Natural killer cell treated with Interleukin-12 subunit alpha and Interleukin-12 subunit beta and Interleukin-15 and Interleukin-18, amount 100 ng/mL, for 72 hours (primary cell): ENCODE results near the gene FATE1. TPM values are rescaled to one million over a fixed set of nuclear protein-coding genes. Genes with fewer than 3 reads are reported as not detected.
A peak's percentile ranks its signal among the peaks of the same experiment; 100 is the strongest.

Source experiments
- ATAC-seq, 2 donors: fragments of 150-1000 bp; cut with Tn5 transposase in 1 of 2; sonication (Bioruptor Pico), chemical (Tn5 transposase) in 1 of 2; 2 replicates each; pipeline ENCODE4 v1.10.0; 2021
- DNase-seq: peaks from one replicate; pipeline ENCODE4 v3.0.0; 2022; ENCODE audit warnings: low spot score
- H3K27ac Mint-ChIP-seq, 2 donors: 1 replicate in 1 of 2; 2 replicates in 1 of 2; pipeline ENCODE4 v1.8.0; 2022; ENCODE audit warnings: mixed read lengths in 2 of 2, mild to moderate bottlenecking in 1 of 2, moderate library complexity in 1 of 2
- H3K27me3 Mint-ChIP-seq, 2 donors: 1 replicate in 1 of 2; 2 replicates in 1 of 2; pipeline ENCODE4 v1.8.0; 2022; ENCODE audit warnings: mixed read lengths in 2 of 2
- H3K36me3 Mint-ChIP-seq: one replicate; pipeline ENCODE4 v1.8.0; 2022; ENCODE audit warnings: mixed read lengths
- H3K4me1 Mint-ChIP-seq, 2 donors: 1 replicate in 1 of 2; 2 replicates in 1 of 2; pipeline ENCODE4 v1.8.0; 2022; ENCODE audit warnings: low read depth in 2 of 2, mixed read lengths in 2 of 2, mild to moderate bottlenecking in 1 of 2
- H3K4me3 Mint-ChIP-seq: one replicate; pipeline ENCODE4 v1.8.0; 2022; ENCODE audit warnings: mixed read lengths
- H3K9me3 Mint-ChIP-seq: 2 replicates; pipeline ENCODE4 v1.8.0; 2022; ENCODE audit warnings: mixed read lengths
- total RNA-seq, 2 donors: library from RNA; stranded (reverse); gene quantifications; one replicate each; pipeline ENCODE4 v1.2.3, GENCODE V29; 2022

Gene FATE1
- total RNA-seq, 2 donors from 2014 or later = not detected

DNA sequence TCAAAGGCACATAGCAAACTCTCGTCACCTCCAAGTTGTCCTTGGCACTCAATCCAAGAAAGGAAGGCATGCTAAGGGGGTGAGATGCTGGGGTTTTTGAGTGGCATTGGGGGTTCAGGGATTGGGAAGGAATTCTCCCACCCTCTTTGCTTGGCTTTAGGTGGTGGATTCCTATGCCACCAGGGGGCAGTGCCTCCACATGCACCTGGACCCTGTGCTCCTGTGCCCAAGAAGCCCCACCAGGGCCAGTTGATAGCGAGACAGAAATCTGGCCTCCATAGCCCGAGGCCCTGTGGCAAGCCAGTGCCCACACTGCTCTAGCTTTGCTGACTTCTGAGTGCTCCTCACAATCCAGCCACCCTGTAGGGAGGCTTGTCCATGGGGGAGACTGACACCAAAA lies 2.0 kb upstream of the FATE1 start:
- Mint-ChIP-seq H3K36me3 (no peaks in the 10 kb centered on the region), H3K4me1 (no peaks in the 10 kb centered on the region), H3K27me3 (peaks cover 10 to 19% of the 10 kb centered on the region in 2 donors), H3K4me3 (no peak overlapping the region), H3K27ac (no peak overlapping the region), H3K9me3 (no peaks in the 10 kb centered on the region)
- ATAC-seq = peak in 1 of 2 donors; percentile 48
- no peak for DNase-seq

- no peak for DNase-seq
- Mint-ChIP-seq H3K36me3 (no peaks in the 10 kb centered on the region), H3K27me3 (peaks cover 10 to 19% of the 10 kb centered on the region in 2 donors), H3K4me1 (no peaks in the 10 kb centered on the region), H3K9me3 (no peaks in the 10 kb centered on the region), H3K27ac (no peak overlapping the region), H3K4me3 (no peak overlapping the region)
- no peak for ATAC-seq
Measured at GRCh38 chrX:151714362-151714761, 1.5 kb upstream of the FATE1 start.

GRCh38 chrX:151722241-151722846 lies 6.5 kb downstream of the FATE1 start:
- peaks cover 0 to 18% of the 10 kb centered on the region in 2 donors for H3K27me3 Mint-ChIP-seq
- H3K9me3 Mint-ChIP-seq = no peaks in the 10 kb centered on the region
- no peaks in the 10 kb centered on the region for H3K4me1 Mint-ChIP-seq
- no peak overlapping the region for H3K4me3 Mint-ChIP-seq
- DNase-seq = no peak
- no peak overlapping the region for H3K27ac Mint-ChIP-seq
- ATAC-seq = no peak
- H3K36me3 Mint-ChIP-seq = no peaks in the 10 kb centered on the region

DNA sequence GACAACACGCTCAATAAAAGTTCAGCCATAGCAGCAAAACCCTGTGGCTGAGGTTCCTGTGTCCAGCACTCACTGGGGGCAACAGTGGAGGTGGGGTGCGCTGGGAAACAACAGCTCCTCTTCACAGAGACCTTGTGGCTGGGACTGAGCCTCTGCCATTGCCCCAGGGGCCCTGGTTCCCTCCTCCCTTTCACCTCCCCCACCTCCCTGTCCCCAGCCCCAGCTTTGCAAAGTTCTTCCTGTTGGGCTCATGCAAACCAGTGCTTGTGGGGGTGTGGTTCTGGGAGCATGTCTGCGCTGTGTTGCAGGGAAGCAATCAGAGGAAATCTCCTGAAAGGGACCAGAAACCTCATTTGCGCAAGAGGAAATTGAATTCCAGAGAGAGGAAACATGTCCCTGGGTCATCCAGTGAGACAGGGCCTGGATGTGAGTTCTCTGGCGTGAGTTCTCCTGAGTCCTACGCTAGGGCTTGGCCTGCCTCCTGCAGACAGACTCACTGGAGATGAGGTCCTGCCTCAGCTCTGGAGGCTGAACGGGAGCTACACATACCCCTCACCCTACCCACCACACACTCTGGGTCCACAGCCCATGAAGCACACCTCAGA lies 7.4 kb downstream of the FATE1 start:
- H3K9me3 Mint-ChIP-seq = no peaks in the 10 kb centered on the region
- ATAC-seq (no peak), DNase-seq (no peak)
- H3K4me3 Mint-ChIP-seq = no peak overlapping the region
- no peak overlapping the region for H3K27ac Mint-ChIP-seq
- no peaks in the 10 kb centered on the region for H3K36me3 Mint-ChIP-seq
- H3K27me3 Mint-ChIP-seq = peaks cover 0 to 11% of the 10 kb centered on the region in 2 donors
- H3K4me1 Mint-ChIP-seq = no peaks in the 10 kb centered on the region

- H3K9me3 Mint-ChIP-seq = no peaks in the 10 kb centered on the region
- no peak overlapping the region for H3K4me3 Mint-ChIP-seq
- H3K27ac Mint-ChIP-seq = no peak overlapping the region
- no peaks in the 10 kb centered on the region for H3K4me1 Mint-ChIP-seq
- H3K27me3 Mint-ChIP-seq = peaks cover 0 to 10% of the 10 kb centered on the region in 2 donors
- no peaks in the 10 kb centered on the region for H3K36me3 Mint-ChIP-seq
- no peak for ATAC-seq
- DNase-seq = no peak
Measured at GRCh38 chrX:151724563-151725337, 8.9 kb downstream of the FATE1 start.

DNA sequence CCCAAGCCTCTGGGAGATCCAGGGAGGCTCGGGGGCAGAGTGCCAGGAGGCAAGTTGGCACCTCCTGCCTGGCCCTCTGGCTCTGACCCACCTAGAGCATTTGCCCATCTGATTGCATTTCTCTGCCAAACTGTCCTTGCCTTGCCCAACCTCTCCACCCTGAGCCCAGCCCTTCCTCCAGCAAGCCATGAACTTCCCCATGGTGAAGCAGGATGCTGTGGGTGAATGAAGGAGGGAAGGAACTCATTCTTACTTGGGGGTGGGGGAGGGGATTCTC lies 9.4 kb downstream of the FATE1 start:
- ATAC-seq = no peak
- Mint-ChIP-seq H3K27ac (no peak overlapping the region), H3K4me3 (no peak overlapping the region), H3K9me3 (no peaks in the 10 kb centered on the region), H3K36me3 (no peaks in the 10 kb centered on the region), H3K27me3 (peaks cover 0 to 10% of the 10 kb centered on the region in 2 donors), H3K4me1 (no peaks in the 10 kb centered on the region)
- DNase-seq = no peak

- ATAC-seq (no peak), DNase-seq (no peak)
- Mint-ChIP-seq H3K27ac (no peak overlapping the region), H3K4me1 (no peaks in the 10 kb centered on the region), H3K9me3 (no peaks in the 10 kb centered on the region), H3K27me3 (peaks cover 0 to 10% of the 10 kb centered on the region in 2 donors), H3K36me3 (no peaks in the 10 kb centered on the region), H3K4me3 (no peak overlapping the region)
Measured at GRCh38 chrX:151726751-151727150, 10.9 kb downstream of the FATE1 start.

GRCh38 chrX:151727346-151727745 lies 11.5 kb downstream of the FATE1 start:
- no peaks in the 10 kb centered on the region for H3K36me3 Mint-ChIP-seq
- ATAC-seq = no peak
- H3K9me3 Mint-ChIP-seq = no peaks in the 10 kb centered on the region
- DNase-seq = no peak
- no peaks in the 10 kb centered on the region for H3K4me1 Mint-ChIP-seq
- H3K27me3 Mint-ChIP-seq = peaks cover 0 to 14% of the 10 kb centered on the region in 2 donors
- H3K27ac Mint-ChIP-seq = no peak overlapping the region
- H3K4me3 Mint-ChIP-seq = no peak overlapping the region

- Mint-ChIP-seq H3K9me3 (no peaks in the 10 kb centered on the region), H3K4me3 (no peak overlapping the region)
Measured at GRCh38 chrX:151729056-151729725, 13.4 kb downstream of the FATE1 start.

GRCh38 chrX:151734446-151734845 lies 18.6 kb downstream of the FATE1 start, which contains the start of gene CNGA2:
Gene CNGA2 (plus strand): TSS chrX:151734746. CDS start chrX:151738484, 3,738 bp downstream.
- DNase-seq = no peak
- Mint-ChIP-seq H3K4me1 (no peaks in the 10 kb centered on the region), H3K36me3 (no peaks in the 10 kb centered on the region), H3K27ac (no peak within 1 kb of the TSS), H3K4me3 (no peak within 1 kb of the TSS), H3K27me3 (peaks cover 20 to 28% of the 10 kb centered on the region in 2 donors), H3K9me3 (no peaks in the 10 kb centered on the region)
- no peak for ATAC-seq

More at GRCh38 chrX:151729056-151729725, 13.4 kb downstream of the FATE1 start:
- ATAC-seq (no peak), DNase-seq (no peak)
- Mint-ChIP-seq H3K27me3 (peaks cover 6 to 14% of the 10 kb centered on the region in 2 donors), H3K27ac (no peak overlapping the region), H3K4me1 (no peaks in the 10 kb centered on the region), H3K36me3 (no peaks in the 10 kb centered on the region)

GRCh38 chrX:151735219-151735618 lies 19.4 kb downstream of the FATE1 start:
- DNase-seq (no peak), ATAC-seq (no peak)
- Mint-ChIP-seq H3K36me3 (no peaks in the 10 kb centered on the region), H3K27ac (no peak overlapping the region), H3K4me3 (no peak overlapping the region), H3K4me1 (no peaks in the 10 kb centered on the region), H3K27me3 (peaks cover 20 to 32% of the 10 kb centered on the region in 2 donors), H3K9me3 (no peaks in the 10 kb centered on the region)

GRCh38 chrX:151736685-151737084 lies 20.9 kb downstream of the FATE1 start:
- Mint-ChIP-seq H3K4me3 (no peak overlapping the region), H3K4me1 (no peaks in the 10 kb centered on the region), H3K27me3 (peaks cover 20 to 36% of the 10 kb centered on the region in 2 donors), H3K27ac (no peak overlapping the region), H3K9me3 (no peaks in the 10 kb centered on the region), H3K36me3 (no peaks in the 10 kb centered on the region)
- ATAC-seq = no peak
- DNase-seq = no peak

GRCh38 chrX:151737494-151737893 lies 21.7 kb downstream of the FATE1 start:
- Mint-ChIP-seq H3K4me3 (no peak overlapping the region), H3K27ac (no peak overlapping the region), H3K27me3 (peaks cover 20 to 32% of the 10 kb centered on the region in 2 donors), H3K4me1 (no peaks in the 10 kb centered on the region), H3K36me3 (no peaks in the 10 kb centered on the region), H3K9me3 (no peaks in the 10 kb centered on the region)
- ATAC-seq (no peak), DNase-seq (no peak)

GRCh38 chrX:151738751-151739150 lies 22.9 kb downstream of the FATE1 start:
- no peaks in the 10 kb centered on the region for H3K4me1 Mint-ChIP-seq
- ATAC-seq = no peak
- no peaks in the 10 kb centered on the region for H3K9me3 Mint-ChIP-seq
- H3K4me3 Mint-ChIP-seq = no peak overlapping the region
- H3K27me3 Mint-ChIP-seq = peaks cover 18 to 30% of the 10 kb centered on the region in 2 donors
- no peak for DNase-seq
- no peaks in the 10 kb centered on the region for H3K36me3 Mint-ChIP-seq
- no peak overlapping the region for H3K27ac Mint-ChIP-seq
